HG03196 (cell line): ENCODE results near the gene NKAIN1.
"Not testable (repeated sequence)": the region's sequence is repeated elsewhere in the genome, so short reads cannot be mapped to it uniquely, and the experiment has no call there.

Experiments
- ATAC-seq: cut with Tn5 transposase; IDR thresholded peaks from one replicate; pipeline ENCODE4 v1.9.1; 2021; ENCODE audit not compliant: unreplicated experiment

The NKAIN1 gene

DNA sequence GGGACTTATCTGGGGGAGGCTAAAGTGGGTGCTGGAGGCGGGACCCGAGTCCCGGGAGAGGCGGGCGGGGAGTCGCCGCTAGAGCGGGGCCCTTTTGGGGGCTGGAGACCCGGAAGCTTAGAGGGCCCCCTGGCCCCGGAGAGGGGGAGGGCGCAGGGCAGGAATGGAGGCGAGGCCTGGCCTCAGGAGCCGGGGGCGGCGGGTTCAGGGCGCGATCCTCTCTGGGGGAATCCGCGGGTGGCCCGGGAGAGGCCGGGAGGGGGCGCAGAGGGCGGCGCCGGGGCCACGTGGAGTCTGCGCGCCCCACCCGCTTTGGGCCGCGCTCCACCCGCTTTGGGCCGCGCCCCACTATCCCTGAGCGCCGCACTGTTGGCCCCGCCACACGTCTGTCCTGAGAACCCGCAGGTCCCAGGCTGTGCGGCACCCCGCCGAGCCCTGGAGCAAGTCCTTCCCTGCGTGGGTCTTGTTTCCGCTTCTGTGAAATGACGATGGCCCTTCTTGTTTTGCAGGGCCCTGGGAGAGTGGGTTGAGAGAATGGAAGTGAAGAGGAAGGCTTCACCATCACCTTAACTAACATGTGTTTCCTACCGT lies 84.4 kb downstream of the NKAIN1 start:
- ATAC-seq, result no peak

DNA sequence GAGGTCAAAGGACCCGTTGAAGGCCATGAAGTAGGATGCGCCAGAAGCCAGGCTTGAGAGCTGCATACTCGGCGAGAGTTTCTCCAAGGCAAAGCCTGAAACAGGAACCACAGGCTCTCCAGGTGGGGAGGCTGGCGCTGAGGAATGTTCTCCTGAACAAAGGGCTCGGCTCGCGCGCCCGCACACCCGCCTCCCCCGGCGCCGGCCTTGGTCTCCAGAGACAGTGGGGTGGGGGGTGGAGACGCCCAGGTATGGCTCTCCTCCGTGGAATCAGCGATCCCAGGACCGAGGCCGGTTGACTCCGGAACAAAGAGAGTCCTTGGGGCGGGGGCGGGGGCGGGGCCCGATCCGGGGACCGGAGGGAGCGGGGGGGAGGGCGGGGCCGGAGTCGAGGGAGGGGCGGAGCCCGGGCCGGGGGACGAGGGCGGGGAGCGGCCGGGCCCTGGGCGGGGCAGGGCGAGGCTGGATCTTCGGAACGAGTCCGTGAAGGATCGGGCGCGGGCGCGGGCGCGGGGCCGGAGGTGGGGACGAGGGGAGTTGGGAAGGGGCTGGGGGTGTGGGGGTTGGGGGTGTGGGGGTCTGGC lies 85.0 kb downstream of the NKAIN1 start:
- ATAC-seq, result no peak

- no peak for ATAC-seq
Observed at GRCh38 chr1:31154000-31154631, 85.6 kb downstream of the NKAIN1 start.

- no peak for ATAC-seq
Observed at GRCh38 chr1:31153423-31153822, 86.3 kb downstream of the NKAIN1 start.

DNA sequence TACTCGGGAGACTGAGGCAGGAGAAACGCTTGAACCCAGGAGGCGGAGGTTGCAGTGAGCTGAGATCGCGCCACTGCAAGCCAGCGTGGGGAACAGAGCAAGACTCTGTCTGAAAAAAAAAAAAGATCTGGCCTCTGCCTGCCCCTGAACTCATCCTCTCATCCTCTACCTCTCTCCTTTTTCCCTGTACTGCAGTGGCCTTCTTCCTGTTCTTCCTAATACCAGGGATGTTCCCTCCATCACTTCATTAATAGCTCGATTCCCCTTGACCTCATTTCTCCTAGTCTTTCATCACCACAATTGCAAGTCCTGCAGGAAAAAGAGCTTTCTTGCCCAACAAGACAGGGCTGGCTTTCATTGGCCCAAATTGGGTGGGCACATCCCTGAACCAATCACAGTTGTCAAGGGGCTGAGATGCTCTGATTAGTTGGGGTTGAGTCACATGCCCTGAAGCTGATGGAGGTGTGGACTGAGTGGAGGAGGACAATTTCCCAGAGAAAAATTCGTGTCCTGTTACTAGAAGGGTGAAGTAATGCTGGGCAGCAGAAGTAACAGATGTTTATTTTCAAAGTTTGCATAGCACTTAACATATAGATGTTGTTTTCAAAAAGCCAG lies 87.4 kb downstream of the NKAIN1 start:
- ATAC-seq, result no peak

DNA sequence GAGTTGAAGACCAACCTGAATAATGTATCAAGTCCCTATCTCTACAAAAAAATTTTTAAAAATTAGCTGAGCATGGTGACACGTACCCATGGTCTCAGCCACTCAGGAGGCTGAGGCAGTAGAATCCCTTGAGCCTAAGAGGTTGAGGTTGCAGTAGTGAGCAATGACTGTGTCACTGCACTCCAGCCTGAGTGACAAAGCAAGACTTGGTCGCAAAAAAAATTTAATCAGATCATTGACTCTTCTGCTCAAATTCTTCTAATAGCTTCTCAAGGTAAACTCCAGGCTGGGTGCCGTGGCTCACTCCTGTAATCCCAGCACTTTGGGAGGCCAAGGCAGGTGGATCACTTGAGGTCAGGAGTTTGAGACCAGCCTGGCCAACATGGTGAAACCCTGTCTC lies 88.3 kb downstream of the NKAIN1 start:
- no peak for ATAC-seq

DNA sequence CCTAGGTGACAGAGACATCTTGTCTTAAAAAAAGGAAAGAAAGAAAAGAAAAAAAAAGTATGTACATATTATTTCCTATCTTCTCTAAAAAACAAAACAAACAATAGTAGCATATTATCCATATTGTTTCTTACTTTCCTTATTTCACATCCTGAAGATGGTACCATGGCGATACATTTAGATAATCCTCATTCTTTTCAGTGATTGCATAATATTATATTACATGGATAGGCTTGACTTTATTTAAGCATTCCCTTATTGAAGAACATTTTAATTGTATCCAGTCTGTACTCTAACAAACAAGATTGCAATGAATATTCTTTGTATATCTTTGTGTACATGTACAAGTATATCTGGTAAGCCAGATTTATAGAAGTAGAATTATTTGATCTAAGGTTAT lies 91.3 kb downstream of the NKAIN1 start:
- no peak for ATAC-seq

DNA sequence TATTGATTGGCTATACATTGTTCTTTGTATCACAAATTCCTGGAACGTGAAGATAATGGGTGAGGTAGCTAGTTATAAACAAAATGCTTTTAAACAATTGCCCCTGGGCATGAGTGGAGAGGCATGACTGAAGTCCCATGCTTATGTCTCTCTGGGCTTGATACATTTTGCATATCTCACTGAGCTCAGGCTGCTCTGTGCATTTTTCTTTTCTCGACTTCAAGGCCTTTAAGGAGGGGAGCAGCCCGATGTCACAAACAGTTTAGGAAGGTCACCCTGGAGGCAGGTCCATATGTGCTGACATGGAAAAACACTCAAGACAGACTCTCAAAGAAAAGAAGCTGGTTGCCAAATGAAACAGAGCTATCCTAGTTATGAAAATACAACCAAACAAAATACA lies 94.0 kb downstream of the NKAIN1 start:
- ATAC-seq, result no peak

DNA sequence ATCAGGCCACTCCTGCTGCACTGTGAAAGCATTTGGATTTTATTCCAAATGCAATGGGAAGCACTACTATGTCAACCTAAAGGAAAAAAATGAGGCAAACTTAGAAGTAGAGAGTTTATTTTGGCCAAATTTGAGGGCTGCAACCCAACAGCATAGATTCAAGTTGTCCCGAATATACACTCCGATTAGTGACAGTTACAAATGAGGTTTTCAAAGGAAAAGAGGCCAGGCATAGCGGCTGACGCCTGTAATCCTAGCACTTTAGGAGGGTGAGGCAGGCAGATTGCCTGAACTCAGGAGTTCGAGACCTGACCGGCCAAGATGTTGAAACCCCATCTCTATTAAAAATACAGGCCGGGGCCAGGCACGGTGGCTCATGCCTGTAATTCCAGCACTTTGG lies 95.2 kb downstream of the NKAIN1 start:
- ATAC-seq, result no peak

DNA sequence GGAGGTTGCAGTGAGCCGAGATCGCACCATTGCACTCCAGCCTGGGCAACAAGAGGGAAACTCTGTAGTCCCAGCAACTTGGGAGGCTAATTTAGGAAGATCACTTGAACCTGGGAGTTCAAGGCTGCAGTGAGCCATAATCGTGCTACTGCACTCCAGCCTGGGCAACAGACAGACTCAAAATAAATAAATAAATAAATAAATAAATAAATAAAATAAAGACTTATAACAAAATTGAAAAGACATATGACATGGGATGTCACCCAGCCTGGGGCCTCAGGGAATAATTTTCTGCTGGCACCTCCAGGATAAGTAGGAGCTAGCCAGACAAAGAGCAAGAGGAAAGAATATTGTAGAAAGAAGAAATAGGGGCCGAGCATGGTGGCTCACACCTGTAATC lies 96.2 kb downstream of the NKAIN1 start:
- ATAC-seq, result no peak

DNA sequence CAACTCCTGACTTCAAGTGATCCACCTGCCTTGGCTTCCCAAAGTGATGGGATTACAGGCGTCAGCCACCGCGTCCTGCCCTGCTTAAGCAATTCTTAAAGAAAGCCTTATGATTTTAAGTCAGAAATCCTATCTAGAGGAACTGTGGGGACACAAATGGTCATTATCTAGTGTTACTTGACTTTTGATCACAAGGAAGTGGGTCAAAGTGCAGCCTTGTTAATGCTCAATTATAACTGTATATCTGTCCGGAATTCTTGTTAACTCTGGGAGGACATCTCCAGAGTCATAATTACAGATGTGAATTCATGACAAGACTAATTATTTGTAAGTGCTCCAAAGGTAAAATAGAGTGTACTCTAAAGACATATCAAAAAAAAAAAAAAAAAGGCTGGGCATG lies 97.3 kb downstream of the NKAIN1 start:
- no peak for ATAC-seq

GRCh38 chr1:31140299-31140698 lies 99.4 kb downstream of the NKAIN1 start:
- ATAC-seq, result no peak

GRCh38 chr1:31138797-31139521 lies 100.7 kb downstream of the NKAIN1 start:
- ATAC-seq, result not testable (repeated sequence)

GRCh38 chr1:31137873-31138272 lies 101.8 kb downstream of the NKAIN1 start:
- not testable (repeated sequence) for ATAC-seq

- no peak for ATAC-seq
Observed at GRCh38 chr1:31135973-31136600, 103.6 kb downstream of the NKAIN1 start.

- no peak for ATAC-seq
Observed at GRCh38 chr1:31133368-31133767, 106.3 kb downstream of the NKAIN1 start.
